GM21515 (cell line): ENCODE results near the gene COL10A1.

Source experiments
- ATAC-seq: cut with Tn5 transposase; IDR thresholded peaks from one replicate; pipeline ENCODE4 v1.9.1; 2021; ENCODE audit not compliant: unreplicated experiment

The COL10A1 gene

GRCh38 chr6:116087437-116088027 lies 38.4 kb downstream of the COL10A1 start:
- ATAC-seq = peak; percentile 96

GRCh38 chr6:116084284-116084683 lies 41.6 kb downstream of the COL10A1 start:
- ATAC-seq = no peak

- ATAC-seq = no peak
Observed at GRCh38 chr6:116083052-116083451, 42.9 kb downstream of the COL10A1 start.

- ATAC-seq = no peak
Observed at GRCh38 chr6:116078945-116079344, 47.0 kb downstream of the COL10A1 start.

GRCh38 chr6:116078522-116078921 lies 47.4 kb downstream of the COL10A1 start:
- ATAC-seq = no peak

DNA sequence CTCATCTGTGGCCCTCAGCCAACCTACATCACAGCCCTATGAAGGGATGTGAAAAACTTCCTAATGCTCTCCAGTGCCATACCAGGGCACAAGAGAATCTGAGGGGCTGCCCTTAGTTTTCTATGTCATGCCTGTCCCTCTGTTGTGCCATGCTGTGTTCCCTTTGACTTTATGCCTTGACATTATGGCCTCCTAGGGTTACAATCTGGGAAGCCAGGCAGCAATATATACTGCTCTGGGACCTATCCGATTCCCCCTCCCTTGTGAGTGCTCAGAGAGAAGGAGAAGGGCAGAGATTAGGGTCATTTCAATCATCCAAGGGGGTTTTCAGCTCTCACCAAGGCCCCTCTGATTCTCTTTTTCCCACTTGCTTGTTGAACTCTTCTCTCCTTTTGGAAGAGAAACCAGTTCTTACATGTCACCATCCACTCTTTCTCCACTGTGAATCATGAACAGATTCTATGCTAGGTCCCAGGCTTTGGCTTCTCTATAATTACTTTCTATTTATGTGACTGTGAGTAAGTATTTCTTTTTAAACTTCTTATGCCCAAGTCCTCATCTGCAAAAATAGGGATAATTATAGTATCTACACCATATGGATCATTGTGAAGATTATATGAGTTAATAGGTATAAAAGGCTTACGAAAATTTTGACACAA lies 51.1 kb downstream of the COL10A1 start:
- ATAC-seq = no peak

DNA sequence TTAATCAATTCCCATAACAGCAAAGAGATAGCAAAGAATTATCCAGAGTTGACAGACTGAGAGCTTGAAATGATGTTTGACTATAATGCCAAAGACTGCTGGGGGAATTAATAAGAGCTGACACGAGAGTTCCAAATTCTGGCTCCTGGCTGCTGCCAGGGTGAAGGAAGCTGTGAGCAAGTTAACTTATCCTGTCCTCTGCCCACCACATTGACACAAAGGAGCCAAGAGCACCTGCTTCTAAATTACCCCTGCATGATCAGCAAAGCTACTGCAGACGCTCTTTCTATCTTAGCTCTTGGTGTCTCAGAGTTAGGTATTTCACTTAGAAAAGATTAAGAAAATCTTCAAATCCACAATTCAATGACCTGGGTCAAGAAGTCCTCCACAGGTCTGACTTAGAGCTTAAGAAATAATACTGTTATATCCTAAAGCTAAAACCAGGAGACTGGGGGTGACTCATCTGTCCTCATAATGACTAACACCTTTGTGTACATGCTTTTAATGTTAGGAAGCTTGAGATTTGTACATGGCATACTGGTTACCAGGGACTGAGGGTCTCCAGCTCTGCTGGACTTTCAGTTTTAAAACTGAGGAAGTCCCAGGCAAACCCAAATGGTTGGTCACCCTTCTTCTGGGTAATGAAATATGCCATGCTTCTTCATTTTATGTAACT lies 52.0 kb downstream of the COL10A1 start:
- no peak for ATAC-seq

- ATAC-seq = no peak
Observed at GRCh38 chr6:116072368-116072767, 53.6 kb downstream of the COL10A1 start.

DNA sequence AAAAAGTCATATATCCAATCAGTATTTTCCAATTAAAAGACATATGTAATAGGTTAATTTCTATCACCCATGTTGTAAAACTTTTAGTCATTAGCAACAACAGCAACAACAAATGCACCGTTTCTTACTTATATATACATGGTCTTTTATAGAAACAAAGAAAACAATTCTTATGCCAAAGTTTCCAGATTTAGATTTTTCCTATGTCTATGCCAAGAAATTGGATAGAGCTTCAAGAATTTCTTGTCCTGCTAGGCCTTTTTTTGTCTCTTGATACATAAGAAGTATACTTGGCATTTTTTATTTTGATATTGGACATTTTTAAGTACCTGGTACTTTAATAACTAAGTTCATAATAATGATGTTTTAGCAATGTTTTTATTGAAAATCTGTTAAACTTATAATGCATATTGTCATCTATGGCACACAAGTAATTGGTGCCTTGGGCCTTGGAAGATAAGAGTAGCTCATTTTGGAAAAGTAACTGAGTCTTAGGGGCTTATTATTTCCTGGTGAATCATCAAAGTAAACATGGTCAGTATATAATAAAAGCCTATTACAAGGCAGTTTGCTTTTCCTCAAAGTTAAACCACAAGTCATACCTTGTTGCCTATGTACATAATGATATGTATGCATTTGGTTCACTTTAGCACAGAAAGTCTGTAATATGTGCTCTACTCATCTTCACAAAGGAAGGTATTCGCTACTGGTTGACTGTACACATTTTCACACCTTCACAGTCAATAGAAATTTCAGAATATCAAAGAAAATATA lies 55.1 kb downstream of the COL10A1 start:
- ATAC-seq = no peak

DNA sequence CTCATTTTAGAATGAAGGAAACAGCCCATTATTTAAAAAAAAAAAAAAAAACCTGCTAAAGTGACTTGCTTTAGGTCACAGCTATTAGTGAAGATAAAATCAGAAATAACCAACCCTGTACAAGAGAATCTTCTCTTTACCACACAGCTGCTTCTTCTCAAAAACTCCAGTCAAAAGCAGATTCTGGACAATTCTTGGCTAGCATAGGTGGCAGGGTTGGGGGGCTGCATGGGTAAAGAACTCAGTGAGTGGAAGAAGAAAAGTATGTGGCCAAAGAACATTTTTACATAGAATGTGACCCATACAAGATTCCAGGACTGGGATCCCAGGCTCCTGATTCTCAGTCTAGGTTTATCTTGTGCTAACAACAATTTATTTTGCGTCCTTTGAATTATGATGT lies 55.8 kb downstream of the COL10A1 start:
- no peak for ATAC-seq
